ENCODE results near the gene OGFOD3.
"Not testable (repeated sequence)": the region's sequence is repeated elsewhere in the genome, so short reads cannot be mapped to it uniquely, and the experiment has no call there.

OGFOD3 gene

DNA sequence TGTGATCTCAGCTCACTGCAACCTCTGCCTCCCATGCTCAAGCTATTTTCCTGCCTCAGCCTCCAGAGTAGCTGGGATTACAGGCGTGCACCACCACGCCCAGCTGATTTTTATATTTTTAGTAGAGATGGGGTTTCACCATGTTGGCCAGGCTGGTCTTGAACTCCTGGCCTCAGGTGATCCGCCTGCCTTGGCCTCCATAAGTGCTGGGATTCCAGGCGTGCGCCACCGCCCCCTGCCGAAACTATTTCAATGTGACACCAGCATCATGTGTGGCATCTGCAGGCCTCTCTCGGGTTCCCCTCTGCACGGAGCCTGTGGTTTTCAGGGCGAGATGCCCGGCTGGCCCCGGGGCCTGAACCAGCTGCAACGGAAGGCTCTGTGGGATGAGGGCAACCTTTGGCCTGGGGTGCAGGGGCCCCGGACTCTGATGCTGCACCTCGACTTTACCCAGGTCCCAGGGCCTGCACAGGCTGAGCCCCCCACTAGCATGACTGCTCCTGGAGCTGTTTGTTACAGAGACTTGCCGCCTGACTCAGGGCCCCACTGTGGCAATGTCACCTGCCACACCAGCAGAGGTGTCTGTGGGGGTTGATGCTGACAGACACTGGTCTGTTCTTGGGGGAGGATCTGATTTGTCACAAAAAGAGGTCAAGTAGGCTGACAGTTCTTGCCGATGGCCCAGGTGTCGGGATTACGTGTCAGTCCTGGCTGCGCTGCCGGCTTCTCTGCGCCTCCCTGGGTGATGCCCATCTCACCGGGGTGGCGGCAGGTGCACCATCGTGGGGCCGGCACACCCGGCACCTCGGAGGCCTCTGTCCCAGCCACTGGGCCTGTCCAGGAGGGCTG, 68.0 kb downstream of the OGFOD3 start:
- no peak overlapping the region for H3K4me3 ChIP-seq (ENCODE audit: low read depth, low read length)
- TF ChIP-seq, protein P1, sequence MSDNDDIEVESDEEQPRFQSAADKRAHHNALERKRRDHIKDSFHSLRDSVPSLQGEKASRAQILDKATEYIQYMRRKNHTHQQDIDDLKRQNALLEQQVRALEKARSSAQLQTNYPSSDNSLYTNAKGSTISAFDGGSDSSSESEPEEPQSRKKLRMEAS (IDR thresholded peaks at IDR 0.05; ENCODE audit: low read depth, low read length), result no peak
- TF ChIP-seq MYC (IDR thresholded peaks at IDR 0.05; ENCODE audit: low read depth, low read length), result no peak
- TF ChIP-seq, protein P2, sequence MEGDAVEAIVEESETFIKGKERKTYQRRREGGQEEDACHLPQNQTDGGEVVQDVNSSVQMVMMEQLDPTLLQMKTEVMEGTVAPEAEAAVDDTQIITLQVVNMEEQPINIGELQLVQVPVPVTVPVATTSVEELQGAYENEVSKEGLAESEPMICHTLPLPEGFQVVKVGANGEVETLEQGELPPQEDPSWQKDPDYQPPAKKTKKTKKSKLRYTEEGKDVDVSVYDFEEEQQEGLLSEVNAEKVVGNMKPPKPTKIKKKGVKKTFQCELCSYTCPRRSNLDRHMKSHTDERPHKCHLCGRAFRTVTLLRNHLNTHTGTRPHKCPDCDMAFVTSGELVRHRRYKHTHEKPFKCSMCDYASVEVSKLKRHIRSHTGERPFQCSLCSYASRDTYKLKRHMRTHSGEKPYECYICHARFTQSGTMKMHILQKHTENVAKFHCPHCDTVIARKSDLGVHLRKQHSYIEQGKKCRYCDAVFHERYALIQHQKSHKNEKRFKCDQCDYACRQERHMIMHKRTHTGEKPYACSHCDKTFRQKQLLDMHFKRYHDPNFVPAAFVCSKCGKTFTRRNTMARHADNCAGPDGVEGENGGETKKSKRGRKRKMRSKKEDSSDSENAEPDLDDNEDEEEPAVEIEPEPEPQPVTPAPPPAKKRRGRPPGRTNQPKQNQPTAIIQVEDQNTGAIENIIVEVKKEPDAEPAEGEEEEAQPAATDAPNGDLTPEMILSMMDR (IDR thresholded peaks at IDR 0.05; ENCODE audit: low read depth, low read length), result no peak
- TF ChIP-seq POLR2A (IDR thresholded peaks at IDR 0.05; ENCODE audit: extremely low read depth, insufficient read length), result no peak
- peak; percentile 31 for DNase-seq (ENCODE audit: low read depth)

DNA sequence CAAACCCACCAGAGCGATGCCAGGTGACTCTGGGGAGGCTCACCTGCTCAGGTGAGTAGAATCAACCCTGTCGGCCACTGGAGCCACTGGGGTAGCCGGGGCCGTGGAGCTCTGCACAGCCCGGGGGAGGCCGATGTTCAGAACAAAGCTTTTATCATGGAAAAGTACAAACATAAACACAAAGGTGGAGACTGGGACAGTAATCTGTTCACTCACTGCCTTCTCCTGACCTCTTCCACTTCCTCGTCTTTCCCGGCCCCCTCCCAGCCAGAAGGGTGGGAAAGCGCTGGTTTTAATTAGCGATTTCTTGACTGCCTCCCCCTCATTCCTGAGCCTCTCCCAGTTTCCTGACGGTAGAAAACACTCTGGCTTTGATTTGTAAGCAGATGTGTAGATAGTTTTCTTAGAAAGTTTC, 69.1 kb downstream of the OGFOD3 start:
- no peak for TF ChIP-seq POLR2A (IDR thresholded peaks at IDR 0.05; ENCODE audit: extremely low read depth, insufficient read length)
- TF ChIP-seq, protein P2 (IDR thresholded peaks at IDR 0.05; ENCODE audit: low read depth, low read length), result no peak
- TF ChIP-seq, protein P1 (IDR thresholded peaks at IDR 0.05; ENCODE audit: low read depth, low read length), result no peak
- TF ChIP-seq MYC (IDR thresholded peaks at IDR 0.05; ENCODE audit: low read depth, low read length), result no peak
- no peak for DNase-seq (ENCODE audit: low read depth)
- no peak overlapping the region for H3K4me3 ChIP-seq (ENCODE audit: low read depth, low read length)

DNA sequence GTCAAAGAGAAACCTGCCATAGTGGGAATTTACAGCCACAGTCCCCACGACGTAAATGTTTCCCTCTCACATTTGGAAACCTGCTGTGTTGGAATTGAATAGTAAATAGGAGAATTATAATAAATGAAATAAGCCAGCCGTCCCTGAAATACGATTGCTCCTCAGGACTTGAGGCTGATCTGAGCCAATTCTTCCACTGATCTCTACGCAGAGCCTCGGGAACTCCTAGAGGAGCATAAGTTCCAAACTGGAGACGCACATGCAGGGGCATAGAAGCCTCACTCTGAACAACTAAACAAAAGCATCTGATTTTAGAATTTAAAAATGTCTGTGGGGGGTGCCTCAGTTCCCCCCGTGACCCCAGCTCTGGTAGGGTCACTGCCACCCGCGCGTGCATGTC, 69.5 kb downstream of the OGFOD3 start:
- DNase-seq (ENCODE audit: low read depth), result no peak
- no peak for TF ChIP-seq MYC (IDR thresholded peaks at IDR 0.05; ENCODE audit: low read depth, low read length)
- TF ChIP-seq, protein P1 (IDR thresholded peaks at IDR 0.05; ENCODE audit: low read depth, low read length), result no peak
- TF ChIP-seq, protein P2 (IDR thresholded peaks at IDR 0.05; ENCODE audit: low read depth, low read length), result no peak
- TF ChIP-seq POLR2A (IDR thresholded peaks at IDR 0.05; ENCODE audit: extremely low read depth, insufficient read length), result no peak
- H3K4me3 ChIP-seq (ENCODE audit: low read depth, low read length), result no peak overlapping the region

DNA sequence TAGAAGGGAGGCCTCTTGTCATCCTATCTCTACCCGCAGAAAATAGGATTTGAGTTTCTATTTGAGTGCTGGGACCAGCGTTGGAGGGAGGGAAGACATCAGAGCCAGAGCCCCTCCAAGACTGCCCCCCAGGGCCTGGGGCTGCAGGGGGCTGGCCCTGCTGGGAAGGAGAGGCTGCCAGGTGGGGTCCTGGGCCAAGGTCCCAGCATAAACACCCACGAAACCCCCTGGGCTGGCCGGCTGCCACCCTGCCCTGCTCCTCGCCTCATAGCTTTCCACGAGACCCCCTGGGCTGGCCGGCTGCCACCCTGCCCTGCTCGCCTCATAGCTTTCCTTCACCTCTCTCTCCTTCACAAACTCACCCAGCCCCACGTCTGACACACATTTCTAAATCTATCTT, 70.0 kb downstream of the OGFOD3 start:
- DNase-seq (ENCODE audit: low read depth), result no peak
- H3K4me3 ChIP-seq (ENCODE audit: low read depth, low read length), result no peak overlapping the region
- TF ChIP-seq, protein P2 (IDR thresholded peaks at IDR 0.05; ENCODE audit: low read depth, low read length), result no peak
- TF ChIP-seq MYC (IDR thresholded peaks at IDR 0.05; ENCODE audit: low read depth, low read length) (no peak), POLR2A (IDR thresholded peaks at IDR 0.05; ENCODE audit: extremely low read depth, insufficient read length) (no peak)
- TF ChIP-seq, protein P1 (IDR thresholded peaks at IDR 0.05; ENCODE audit: low read depth, low read length), result no peak

DNA sequence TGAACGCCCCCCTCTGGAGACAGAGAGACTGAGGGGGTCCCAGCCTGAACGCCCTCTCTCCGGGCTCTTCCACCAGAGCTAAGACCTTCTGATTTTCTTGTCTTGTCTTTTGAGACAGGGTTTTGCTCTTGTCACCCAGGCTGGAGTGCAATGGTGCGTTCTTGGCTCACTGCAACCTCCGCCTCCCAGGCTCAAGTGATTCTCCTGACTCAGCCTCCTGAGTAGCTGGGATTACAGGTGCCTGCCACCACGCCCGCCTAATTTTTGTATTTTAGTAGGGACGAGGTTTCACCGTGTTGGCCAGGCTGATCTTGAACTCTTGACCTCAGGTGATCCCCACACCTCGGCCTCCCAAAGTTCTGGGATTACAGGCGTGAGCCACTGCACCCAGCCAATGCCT, 70.4 kb downstream of the OGFOD3 start:
- not testable (repeated sequence) for H3K4me3 ChIP-seq (ENCODE audit: low read depth, low read length); DNase-seq (ENCODE audit: low read depth)

DNA sequence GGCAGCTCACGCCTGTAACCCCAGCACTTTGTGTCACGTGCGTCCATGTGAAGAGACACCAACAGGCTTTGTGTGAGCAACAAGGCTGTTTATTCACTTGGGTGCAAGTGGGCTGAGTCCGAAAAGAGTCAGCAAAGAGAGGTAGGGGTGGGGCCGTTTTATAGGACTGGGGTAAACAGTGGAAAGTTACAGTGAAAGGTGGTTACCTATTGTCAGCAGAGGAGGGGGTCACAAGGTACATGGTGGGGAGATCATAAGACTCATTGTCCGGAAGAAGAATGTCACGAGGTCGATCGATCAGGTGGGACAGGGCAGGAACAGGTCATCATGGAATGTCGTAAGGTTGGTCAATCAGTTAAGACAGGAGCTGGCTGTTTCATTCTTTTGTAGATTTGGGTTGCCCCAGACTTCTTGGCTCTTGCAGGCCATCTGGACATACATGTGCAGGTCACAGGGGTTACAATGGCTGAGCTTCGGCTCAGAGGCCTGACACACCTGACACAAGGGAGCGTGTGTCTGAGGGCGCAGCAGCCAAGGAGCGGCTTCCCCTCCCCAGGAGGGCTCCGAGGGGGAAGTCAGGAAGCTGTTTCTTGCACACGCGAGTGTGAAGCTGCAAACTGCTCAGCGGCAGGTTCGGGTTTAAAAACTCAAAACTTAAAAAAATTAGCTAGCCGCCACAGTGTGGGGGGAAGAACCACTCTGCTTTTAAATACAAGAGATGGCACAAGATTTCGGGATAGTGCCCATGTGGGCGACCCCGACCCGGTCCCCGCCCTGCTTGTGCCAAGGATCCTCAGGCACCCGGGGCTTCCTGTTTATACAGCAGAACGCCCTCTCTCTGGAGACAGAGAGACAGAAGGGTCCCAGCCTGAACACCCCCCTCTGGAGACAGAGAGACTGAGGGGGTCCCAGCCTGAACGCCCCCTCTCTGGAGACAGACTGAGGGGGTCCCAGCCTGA, 71.8 kb downstream of the OGFOD3 start:
- peak; percentile 51 for DNase-seq (ENCODE audit: low read depth)
- H3K4me3 ChIP-seq (ENCODE audit: low read depth, low read length), result no peak overlapping the region
- TF ChIP-seq MYC (IDR thresholded peaks at IDR 0.05; ENCODE audit: low read depth, low read length), result no peak
- no peak for TF ChIP-seq POLR2A (IDR thresholded peaks at IDR 0.05; ENCODE audit: extremely low read depth, insufficient read length)
- TF ChIP-seq, protein P1 (IDR thresholded peaks at IDR 0.05; ENCODE audit: low read depth, low read length), result no peak
- TF ChIP-seq, protein P2 (IDR thresholded peaks at IDR 0.05; ENCODE audit: low read depth, low read length), result no peak
